ENCODE data around the gene RPS19BP1.
A peak's percentile ranks its signal among the peaks of the same experiment; 100 is the strongest.

RPS19BP1 gene, protein sequence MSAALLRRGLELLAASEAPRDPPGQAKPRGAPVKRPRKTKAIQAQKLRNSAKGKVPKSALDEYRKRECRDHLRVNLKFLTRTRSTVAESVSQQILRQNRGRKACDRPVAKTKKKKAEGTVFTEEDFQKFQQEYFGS

DNA sequence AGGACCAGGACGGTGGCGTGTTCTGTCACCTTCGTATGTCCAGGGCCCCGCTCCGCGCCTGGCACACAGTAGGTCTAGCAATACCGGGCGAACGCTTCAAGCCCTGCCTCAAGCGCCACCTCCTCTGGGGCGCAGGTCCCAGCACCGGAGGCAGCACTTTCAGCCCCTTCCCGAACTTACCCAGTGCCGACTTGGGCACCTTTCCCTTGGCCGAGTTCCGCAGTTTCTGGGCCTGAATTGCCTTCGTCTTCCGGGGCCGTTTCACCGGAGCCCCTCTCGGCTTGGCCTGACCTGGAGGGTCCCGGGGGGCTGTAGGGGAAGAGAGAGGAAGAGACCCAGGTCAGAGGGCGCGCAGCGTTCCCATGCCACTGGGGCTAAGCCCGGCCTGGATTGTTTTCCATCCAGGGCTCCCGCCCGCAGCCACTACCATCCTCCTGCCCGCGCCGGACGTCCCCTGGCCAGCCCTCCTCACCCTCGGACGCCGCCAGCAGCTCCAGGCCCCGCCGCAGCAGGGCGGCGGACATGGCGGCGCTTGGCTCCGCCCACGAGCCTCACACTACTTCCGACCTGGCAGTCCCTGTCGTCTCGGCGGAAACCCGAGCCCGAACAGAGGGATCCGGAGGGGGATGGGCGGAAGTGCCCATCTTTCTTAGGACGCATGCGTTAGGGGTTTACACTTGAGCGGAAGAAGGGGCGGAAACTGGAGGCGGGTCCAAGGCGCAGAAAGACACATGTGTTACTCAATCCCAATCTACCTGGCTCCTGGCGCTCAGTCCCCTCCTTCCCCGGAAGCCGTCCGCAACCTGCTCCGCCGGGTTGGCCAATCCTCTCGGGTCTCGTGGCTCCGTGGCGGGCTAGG, at the start of gene RPS19BP1:
TSS of gene RPS19BP1 (minus strand) at position 534 of the 859 bp plus-strand sequence. CDS start at position 524, 10 bp downstream.
- peaks cover 54% of the 10 kb centered on the region for H3K4me1 Mint-ChIP-seq
- peak within 1 kb of the TSS; percentile 96 for H3K27ac Mint-ChIP-seq
- H3K9me3 Mint-ChIP-seq: no peaks in the 10 kb centered on the region
- H3K4me3 Mint-ChIP-seq: peak within 1 kb of the TSS; percentile 92
- H3K27me3 Mint-ChIP-seq: no peaks in the 10 kb centered on the region
- H3K36me3 Mint-ChIP-seq: peaks cover 19% of the 10 kb centered on the region

DNA sequence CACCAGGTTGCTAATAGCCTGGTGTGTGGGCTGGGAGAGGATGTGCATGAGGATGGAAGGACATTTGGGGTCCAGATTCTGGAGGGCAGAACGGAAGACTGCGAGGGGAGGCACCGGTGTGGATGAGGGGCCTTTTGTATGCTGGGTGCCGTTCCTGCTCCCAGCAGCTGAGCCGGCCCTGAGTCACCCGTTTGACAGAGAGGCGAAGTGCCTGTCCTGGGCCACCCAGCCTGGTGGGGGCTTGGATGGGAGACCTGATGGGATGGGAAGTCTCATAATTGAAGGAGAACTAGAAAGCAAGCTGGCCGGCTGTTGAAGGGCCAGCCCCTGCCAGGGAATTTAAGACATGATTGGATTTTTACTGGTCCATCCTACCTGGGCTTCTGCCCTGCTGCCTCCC, 48.8 kb upstream of the RPS19BP1 start:
- Mint-ChIP-seq H3K27ac (no peak overlapping the region), H3K4me3 (no peak overlapping the region), H3K9me3 (peaks cover 5% of the 10 kb centered on the region), H3K36me3 (no peaks in the 10 kb centered on the region), H3K4me1 (no peaks in the 10 kb centered on the region), H3K27me3 (no peaks in the 10 kb centered on the region)

DNA sequence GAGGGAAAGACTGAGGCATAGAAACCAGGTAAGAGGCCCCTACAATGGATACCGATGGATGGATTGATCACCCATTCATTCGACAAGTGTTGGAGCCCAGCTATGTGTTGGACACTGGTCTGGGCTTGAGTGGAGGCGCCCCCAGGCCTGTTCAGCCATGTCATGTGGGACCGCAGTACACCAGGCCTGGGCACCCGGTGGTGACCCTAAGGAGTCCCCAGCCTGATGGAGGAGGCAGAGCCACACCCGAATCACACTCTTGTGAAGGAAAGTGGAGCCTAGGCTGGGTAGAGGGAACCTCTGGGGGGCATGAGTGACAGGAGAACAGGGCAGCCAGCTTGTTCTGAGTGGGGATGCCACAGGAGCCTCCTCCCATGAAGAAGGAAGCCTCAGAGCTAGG, 48.2 kb upstream of the RPS19BP1 start:
- no peak overlapping the region for H3K27ac Mint-ChIP-seq
- H3K4me1 Mint-ChIP-seq: no peaks in the 10 kb centered on the region
- no peaks in the 10 kb centered on the region for H3K27me3 Mint-ChIP-seq
- H3K9me3 Mint-ChIP-seq: peaks cover 5% of the 10 kb centered on the region
- H3K4me3 Mint-ChIP-seq: no peak overlapping the region
- no peaks in the 10 kb centered on the region for H3K36me3 Mint-ChIP-seq

DNA sequence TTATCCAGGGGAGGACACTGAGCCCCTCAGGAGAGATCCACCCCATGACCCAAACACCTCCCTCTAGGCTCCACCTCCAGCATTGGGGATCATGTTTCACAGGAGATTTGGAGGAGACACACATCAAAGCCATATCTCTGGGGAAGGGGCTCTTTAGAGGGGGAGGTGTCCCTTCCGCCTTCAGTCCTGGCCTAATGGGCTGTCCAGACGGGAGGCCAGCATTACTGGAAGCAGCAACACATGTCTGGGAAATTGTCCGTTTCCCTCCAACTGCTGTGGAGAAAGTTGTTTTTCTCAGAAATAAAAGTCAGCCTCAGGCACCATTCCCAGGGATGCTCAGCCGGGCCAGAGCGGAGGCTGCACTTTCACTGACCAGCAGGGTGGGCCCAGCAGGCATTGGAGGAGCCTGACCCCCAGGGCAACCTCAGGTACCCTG, 47.5 kb upstream of the RPS19BP1 start:
- Mint-ChIP-seq H3K36me3 (no peaks in the 10 kb centered on the region), H3K9me3 (peaks cover 5% of the 10 kb centered on the region), H3K27me3 (no peaks in the 10 kb centered on the region), H3K4me3 (no peak overlapping the region), H3K27ac (no peak overlapping the region), H3K4me1 (no peaks in the 10 kb centered on the region)

DNA sequence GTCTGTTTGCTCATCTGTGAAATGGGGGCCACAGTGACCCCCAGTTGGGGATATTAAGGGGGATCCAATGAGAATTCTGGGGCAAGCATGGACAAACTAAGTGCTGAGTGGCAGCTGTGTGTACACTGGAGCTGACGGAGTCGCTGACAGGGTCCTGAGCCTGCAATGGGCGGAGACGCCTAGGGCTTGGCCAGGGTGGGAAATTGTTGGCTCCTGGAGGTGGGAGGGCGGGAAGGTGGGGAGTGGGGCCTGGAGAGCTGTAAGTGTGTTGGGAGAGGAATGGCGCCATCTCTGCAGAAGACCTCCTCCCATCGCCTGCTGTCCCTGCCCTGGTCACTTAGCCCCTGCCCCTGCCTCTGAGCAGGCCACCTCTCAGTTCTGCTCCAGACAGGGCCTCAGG, 45.4 kb upstream of the RPS19BP1 start:
- H3K4me3 Mint-ChIP-seq: no peak overlapping the region
- no peak overlapping the region for H3K27ac Mint-ChIP-seq
- no peaks in the 10 kb centered on the region for H3K4me1 Mint-ChIP-seq
- no peaks in the 10 kb centered on the region for H3K36me3 Mint-ChIP-seq
- H3K27me3 Mint-ChIP-seq: no peaks in the 10 kb centered on the region
- no peaks in the 10 kb centered on the region for H3K9me3 Mint-ChIP-seq

DNA sequence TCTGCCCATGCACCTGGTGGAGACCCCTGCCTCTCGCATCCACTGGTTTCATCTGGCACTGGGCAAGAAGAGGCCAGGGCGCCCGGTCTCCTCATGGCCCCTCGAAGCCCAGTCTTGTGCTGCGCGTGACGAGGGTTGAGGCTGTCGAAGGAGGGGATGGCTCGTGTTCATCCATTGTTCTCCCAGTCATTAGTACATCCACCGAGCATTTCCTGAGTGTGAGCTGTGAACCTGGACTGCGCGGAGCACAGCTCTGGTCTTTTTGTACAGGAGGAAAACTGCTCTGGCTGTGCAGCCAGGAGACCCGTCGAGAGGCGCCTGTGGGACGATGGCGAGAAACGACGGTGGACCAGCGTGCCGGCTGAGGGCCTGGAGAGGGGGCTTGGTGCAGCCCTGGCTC, 44.8 kb upstream of the RPS19BP1 start:
- Mint-ChIP-seq H3K36me3 (no peaks in the 10 kb centered on the region), H3K4me3 (no peak overlapping the region), H3K27ac (no peak overlapping the region), H3K27me3 (no peaks in the 10 kb centered on the region), H3K4me1 (no peaks in the 10 kb centered on the region), H3K9me3 (no peaks in the 10 kb centered on the region)

DNA sequence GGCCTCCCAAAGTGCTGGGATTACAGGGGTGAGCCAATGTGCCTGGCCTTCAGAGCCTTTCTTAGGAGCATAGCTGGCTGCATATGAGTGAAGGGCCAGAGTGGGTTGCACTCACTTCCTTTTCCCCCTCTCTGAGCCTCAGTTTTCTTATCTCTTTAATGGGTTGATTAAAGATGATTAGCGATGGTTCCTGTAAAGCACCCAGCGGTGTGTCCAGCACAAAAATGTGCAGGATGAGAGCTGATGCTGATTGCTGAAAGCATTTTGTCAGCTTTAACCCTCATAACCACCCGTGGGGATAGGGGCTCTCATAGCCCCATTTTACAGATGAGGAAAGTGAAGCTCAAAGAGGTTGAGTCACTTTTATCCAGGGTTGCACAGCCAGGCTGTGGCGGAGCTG, 43.5 kb upstream of the RPS19BP1 start:
- Mint-ChIP-seq H3K9me3 (no peaks in the 10 kb centered on the region), H3K4me1 (no peaks in the 10 kb centered on the region), H3K27ac (no peak overlapping the region), H3K36me3 (no peaks in the 10 kb centered on the region), H3K4me3 (no peak overlapping the region), H3K27me3 (no peaks in the 10 kb centered on the region)

DNA sequence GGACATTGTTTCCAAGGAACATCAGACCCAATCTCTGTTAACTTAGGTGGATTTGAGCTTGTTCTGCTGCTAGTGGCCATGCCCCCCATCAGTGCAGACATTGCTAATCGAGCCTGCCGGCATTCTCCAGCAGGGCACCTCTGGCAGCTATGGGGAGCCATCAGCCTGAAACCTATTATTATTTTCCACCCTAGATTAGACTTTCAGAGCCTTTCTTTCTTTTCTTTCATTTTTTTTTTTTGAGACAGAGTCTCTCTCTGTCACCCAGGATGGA, 42.9 kb upstream of the RPS19BP1 start:
- Mint-ChIP-seq H3K27ac (no peak overlapping the region), H3K27me3 (no peaks in the 10 kb centered on the region), H3K36me3 (no peaks in the 10 kb centered on the region), H3K4me1 (no peaks in the 10 kb centered on the region), H3K4me3 (no peak overlapping the region), H3K9me3 (no peaks in the 10 kb centered on the region)

DNA sequence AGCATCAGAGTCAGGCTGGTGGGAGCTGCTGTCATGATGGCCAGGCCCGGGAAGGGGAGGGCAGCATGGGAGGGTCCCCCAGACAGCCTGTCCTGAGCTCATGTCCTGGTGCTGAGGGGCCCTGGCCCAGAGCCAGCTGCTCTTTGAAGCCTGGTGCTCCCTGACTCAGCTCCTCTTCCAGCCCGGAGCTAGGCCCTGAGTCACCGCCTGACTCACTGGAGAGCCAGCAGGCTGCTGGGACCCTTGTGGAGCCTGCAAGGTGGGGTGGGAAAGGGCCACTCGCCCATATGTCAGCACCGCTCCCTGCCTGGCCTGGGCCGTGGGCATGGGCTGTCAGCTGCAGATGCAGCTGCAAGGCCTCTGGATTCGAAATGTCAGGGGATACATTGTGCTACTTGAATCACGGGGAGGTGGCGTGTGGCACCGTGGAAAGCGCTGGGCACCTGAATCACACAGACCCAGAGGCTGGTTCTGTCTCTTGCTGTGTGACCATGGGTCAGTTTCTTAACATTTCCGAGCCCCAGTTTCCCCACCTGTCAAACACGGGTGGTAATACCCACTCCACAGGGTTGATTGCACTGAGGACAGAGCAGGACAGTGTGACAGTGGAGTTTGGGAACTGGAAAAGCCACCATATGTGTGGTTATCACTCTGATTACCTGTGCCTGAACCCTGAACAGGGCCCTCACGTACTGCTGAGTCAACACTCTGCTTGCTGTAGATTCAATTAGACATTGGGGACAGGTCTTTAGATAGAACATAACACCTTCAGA, 42.4 kb upstream of the RPS19BP1 start:
- Mint-ChIP-seq H3K27me3 (no peaks in the 10 kb centered on the region), H3K36me3 (no peaks in the 10 kb centered on the region), H3K9me3 (no peaks in the 10 kb centered on the region), H3K4me3 (no peak overlapping the region), H3K4me1 (no peaks in the 10 kb centered on the region), H3K27ac (no peak overlapping the region)

DNA sequence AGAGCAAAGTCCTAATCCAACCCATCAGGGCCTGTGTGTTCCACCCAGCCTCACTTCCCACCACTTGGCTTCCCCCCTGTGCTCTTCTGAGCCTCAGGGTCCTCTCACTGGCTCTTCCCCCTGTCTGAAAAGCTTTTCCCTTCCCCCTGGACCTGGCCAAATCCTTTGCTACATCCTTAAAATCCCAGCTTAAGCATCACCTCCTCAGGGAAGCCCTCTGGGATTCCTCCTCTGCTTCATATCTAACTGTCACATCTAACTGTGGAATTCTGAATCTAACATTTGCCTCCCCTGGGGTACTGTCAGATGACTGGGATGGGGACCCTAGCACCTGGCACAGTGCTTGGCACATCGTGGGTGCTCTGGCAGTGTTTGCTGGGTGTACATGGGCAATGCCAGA, 39.0 kb upstream of the RPS19BP1 start:
- H3K9me3 Mint-ChIP-seq: no peaks in the 10 kb centered on the region
- H3K4me3 Mint-ChIP-seq: no peak overlapping the region
- no peaks in the 10 kb centered on the region for H3K36me3 Mint-ChIP-seq
- no peaks in the 10 kb centered on the region for H3K27me3 Mint-ChIP-seq
- H3K27ac Mint-ChIP-seq: no peak overlapping the region
- peaks cover 14% of the 10 kb centered on the region for H3K4me1 Mint-ChIP-seq

DNA sequence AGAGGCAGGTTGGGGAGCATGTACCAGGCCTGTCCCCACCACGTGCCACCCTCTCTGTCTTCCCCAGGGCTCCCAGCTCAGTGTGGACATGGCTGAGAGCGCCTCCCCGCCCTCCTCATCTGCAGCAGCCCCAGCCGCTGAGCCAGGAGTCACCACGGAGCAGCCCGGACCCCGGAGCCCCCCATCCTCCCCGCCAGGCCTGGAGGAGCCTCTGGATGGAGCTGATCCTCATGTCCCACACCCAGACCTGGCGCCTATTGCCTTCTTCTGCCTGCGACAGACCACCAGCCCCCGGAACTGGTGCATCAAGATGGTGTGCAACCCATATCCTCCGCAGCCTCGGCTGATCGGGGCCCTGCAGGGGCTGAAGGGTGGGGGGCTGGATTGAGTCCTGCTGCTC, 38.1 kb upstream of the RPS19BP1 start, which contains the start of gene CACNA1I:
TSS of gene CACNA1I (plus strand) at position 89 of the 400 bp plus-strand sequence. CDS start at position 89, 0 bp downstream.
- H3K36me3 Mint-ChIP-seq: no peaks in the 10 kb centered on the region
- no peaks in the 10 kb centered on the region for H3K27me3 Mint-ChIP-seq

DNA sequence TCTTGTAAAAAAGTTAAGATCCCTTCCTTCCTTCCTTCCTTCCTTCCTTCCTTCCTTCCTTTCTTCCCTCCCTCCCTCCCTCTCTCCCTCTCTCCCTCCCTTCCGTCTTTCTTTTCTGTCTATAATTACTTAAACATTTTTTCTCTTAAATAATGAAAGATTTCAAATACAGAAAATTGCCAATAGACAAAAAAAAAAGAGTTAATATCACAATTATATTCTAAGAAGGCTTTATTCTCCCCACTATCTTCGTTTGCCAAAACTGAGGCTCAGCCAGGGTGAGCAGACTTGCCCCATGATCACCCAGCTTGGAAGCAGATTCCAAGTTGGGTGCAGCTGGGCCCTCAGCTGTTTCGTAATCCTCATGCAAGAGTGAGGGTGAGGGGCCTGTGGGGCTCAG, 37.7 kb upstream of the RPS19BP1 start:
- Mint-ChIP-seq H3K9me3 (no peaks in the 10 kb centered on the region), H3K27ac (no peak overlapping the region), H3K4me1 (peaks cover 20% of the 10 kb centered on the region), H3K4me3 (no peak overlapping the region), H3K27me3 (no peaks in the 10 kb centered on the region), H3K36me3 (no peaks in the 10 kb centered on the region)

More for the DNA sequence above, 38.1 kb upstream of the RPS19BP1 start, which contains the start of gene CACNA1I:
- H3K4me1 Mint-ChIP-seq: peaks cover 16% of the 10 kb centered on the region
- no peaks in the 10 kb centered on the region for H3K9me3 Mint-ChIP-seq
- no peak within 1 kb of the TSS for H3K4me3 Mint-ChIP-seq
- H3K27ac Mint-ChIP-seq: no peak within 1 kb of the TSS

DNA sequence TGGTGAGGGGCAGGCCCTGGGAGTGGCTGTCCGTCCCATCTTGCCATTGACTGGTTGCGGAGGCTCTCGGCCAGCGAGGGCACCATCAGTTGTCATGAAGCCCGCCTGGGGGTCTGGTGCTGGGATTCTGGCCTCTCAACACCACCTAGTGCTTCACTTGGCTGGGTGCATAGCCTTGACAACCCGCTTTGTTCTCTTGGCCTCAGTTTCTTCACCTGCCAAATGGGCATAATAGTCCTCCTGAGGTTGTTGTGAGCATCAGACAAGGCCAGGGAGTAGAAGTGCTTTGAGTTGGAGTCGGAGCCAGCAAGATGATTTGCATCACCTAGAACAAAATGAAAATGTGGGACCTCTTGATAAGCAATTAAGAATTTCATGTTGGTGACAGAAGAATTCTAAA, 36.5 kb upstream of the RPS19BP1 start:
- no peak overlapping the region for H3K4me3 Mint-ChIP-seq
- H3K27me3 Mint-ChIP-seq: no peaks in the 10 kb centered on the region
- no peaks in the 10 kb centered on the region for H3K36me3 Mint-ChIP-seq
- H3K9me3 Mint-ChIP-seq: no peaks in the 10 kb centered on the region
- no peak overlapping the region for H3K27ac Mint-ChIP-seq
- H3K4me1 Mint-ChIP-seq: peaks cover 20% of the 10 kb centered on the region

DNA sequence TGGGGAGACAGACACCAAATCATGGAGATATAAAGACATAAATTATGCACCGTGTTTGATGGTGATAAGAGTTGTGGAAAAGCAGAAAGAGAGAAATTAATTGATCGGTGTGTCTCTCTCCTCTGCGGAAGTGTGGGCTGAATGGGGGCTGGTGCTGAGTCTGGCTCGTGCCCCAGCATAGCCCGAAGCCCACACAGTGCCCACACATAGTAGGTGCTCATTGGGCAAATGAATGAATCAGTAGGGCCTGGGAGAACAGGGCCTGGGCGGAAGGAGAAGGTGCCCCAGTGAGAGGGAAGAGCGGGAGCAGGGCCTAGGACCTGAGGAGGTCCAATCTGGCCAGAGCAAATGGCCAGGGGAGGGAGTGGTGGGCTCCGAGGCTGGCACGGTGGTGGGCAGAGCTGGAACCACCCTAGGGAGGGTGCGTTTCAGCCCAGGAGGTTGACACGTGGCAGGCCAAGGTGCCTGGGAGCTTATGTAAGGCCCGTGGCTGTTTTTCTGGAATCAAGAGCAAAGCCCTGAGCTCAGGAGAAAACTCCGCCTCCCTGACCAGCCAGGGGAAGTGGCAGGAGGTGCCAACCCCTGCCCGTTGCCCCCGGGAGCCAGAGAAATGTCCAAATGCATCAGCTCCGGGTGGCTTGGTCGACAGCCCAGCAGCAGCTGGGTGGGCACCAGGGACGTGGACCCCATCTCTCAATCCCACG, 35.9 kb upstream of the RPS19BP1 start:
- Mint-ChIP-seq H3K36me3 (no peaks in the 10 kb centered on the region), H3K4me1 (peaks cover 20% of the 10 kb centered on the region), H3K27me3 (no peaks in the 10 kb centered on the region), H3K4me3 (peak overlapping the region; percentile 17), H3K27ac (no peak overlapping the region), H3K9me3 (no peaks in the 10 kb centered on the region)

DNA sequence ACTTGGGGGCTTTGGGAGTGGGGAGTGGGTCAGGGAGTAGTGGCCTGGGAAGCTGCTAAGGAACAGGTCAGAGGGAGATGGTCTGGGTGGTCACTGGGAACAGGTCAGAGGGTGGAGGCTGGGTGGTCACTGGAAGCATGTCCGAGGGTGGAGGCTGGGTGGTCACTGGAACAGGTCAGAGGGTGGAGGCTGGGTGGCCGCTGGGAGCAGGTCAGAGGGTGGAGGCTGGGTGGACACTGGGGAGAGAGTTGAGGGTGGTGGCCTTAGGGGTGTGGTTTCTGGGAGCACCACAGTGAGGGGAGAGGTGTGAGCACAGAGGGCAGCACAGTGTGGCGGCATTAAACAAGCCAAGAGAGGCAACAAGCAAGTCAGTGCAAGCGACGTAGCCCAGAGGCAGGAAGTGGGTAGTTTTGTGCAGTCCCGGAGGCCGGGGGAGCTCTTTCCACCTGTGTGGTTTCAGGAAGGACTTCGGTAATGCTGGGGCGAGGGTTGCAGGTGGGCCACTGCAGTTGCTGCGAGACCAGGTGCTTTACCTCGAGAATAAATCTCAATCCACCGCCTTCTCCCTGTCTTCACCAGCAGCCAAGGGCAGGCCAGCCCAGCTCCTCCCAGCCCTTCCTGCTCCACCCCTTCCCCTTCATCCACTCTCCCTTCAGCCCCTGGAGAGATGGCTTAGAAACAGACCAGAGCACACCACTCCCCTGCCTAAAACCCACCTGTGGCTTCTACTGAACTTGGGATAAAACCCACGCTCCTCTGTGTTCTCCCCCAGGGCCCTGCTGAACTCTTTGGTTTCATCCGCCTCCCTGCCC, 34.8 kb upstream of the RPS19BP1 start:
- peak overlapping the region; percentile 17 for H3K4me3 Mint-ChIP-seq
- H3K27me3 Mint-ChIP-seq: no peaks in the 10 kb centered on the region
- peak overlapping the region; percentile 66 for H3K27ac Mint-ChIP-seq
- H3K36me3 Mint-ChIP-seq: no peaks in the 10 kb centered on the region
- peaks cover 20% of the 10 kb centered on the region for H3K4me1 Mint-ChIP-seq
- H3K9me3 Mint-ChIP-seq: no peaks in the 10 kb centered on the region
